NCI-H2227 treated with DMSO at 0.1 percent for 48 hours (cell line): ENCODE data around the gene ATP23.

ENCODE experiments used
- DNase-seq: peaks from one replicate; lab custom pipeline; 2025; lab: John Stamatoyannopoulos, UW

ATP23 gene

GRCh38 chr12:57941165-57941894 lies at the start of gene ATP23:
Gene ATP23 (plus strand): TSS chr12:57941567. CDS start chr12:57941702, 135 bp downstream.
- DNase-seq: peak; percentile 95

GRCh38 chr12:57892232-57892972 lies 49.0 kb upstream of the ATP23 start:
- DNase-seq: no peak

GRCh38 chr12:57893431-57894353 lies 47.7 kb upstream of the ATP23 start:
- no peak for DNase-seq

GRCh38 chr12:57894399-57895292 lies 46.7 kb upstream of the ATP23 start:
- no peak for DNase-seq

- DNase-seq: peak; percentile 21
Measured at GRCh38 chr12:57895389-57896114, 45.8 kb upstream of the ATP23 start.

GRCh38 chr12:57896115-57896433 lies 45.3 kb upstream of the ATP23 start:
- DNase-seq: peak; percentile 21

- peak; percentile 50 for DNase-seq
Measured at GRCh38 chr12:57896434-57897201, 44.7 kb upstream of the ATP23 start.

- no peak for DNase-seq
Measured at GRCh38 chr12:57897286-57897974, 43.9 kb upstream of the ATP23 start.

- no peak for DNase-seq
Measured at GRCh38 chr12:57898308-57898970, 42.9 kb upstream of the ATP23 start.

- DNase-seq: no peak
Measured at GRCh38 chr12:57899010-57899662, 42.2 kb upstream of the ATP23 start.

GRCh38 chr12:57902478-57902969 lies 38.8 kb upstream of the ATP23 start:
- DNase-seq: no peak

GRCh38 chr12:57904426-57904825 lies 36.9 kb upstream of the ATP23 start:
- no peak for DNase-seq

GRCh38 chr12:57904848-57905811 lies 36.2 kb upstream of the ATP23 start:
- DNase-seq: peak; percentile 83

- no peak for DNase-seq
Measured at GRCh38 chr12:57905812-57906475, 35.4 kb upstream of the ATP23 start.

GRCh38 chr12:57906821-57907220 lies 34.5 kb upstream of the ATP23 start:
- DNase-seq: no peak

GRCh38 chr12:57907281-57907680 lies 34.1 kb upstream of the ATP23 start:
- no peak for DNase-seq
